GM12878 (cell line): Measurements from ENCODE around the gene NCAPH2. TPM values are rescaled to one million over a fixed set of nuclear protein-coding genes. Genes with fewer than 3 reads are reported as not detected.

ENCODE experiments used
- ATAC-seq: fragments of 200-7000 bp; cut with Tn5 transposase; 3 replicates; pipeline ENCODE4 v1.9.1; 2020; ENCODE audit warnings: mild to moderate bottlenecking, moderate library complexity
- BruUV-seq: library from RNA; stranded (reverse); fragments of 400-500 nt; replicated peaks from 2 replicates; lab custom pipeline; 2021; lab: Mats Ljungman, UMichigan
- CTCF ChIA-PET: fragments of 300-600 bp; sonication (Branson Sonifier 250); formaldehyde crosslinking; extraction: SDS; loops from one replicate; lab custom pipeline; 2021; ENCODE audit warnings: inconsistent platforms; lab: Yijun Ruan, JAX
- POLR2A ChIA-PET: fragments of 350-600 bp; formaldehyde crosslinking; extraction: SDS; loops from one replicate; lab custom pipeline; 2021; ENCODE audit warnings: inconsistent platforms; lab: Charles Lee
- RAD21 ChIA-PET: fragments of 300-600 bp; sonication (Branson Sonifier 250); formaldehyde crosslinking; loops from one replicate; lab custom pipeline; 2023; ENCODE audit warnings: antibody characterized with exemption; ENCODE audit not compliant: unreplicated experiment; lab: Charles Lee
- SMC1A ChIA-PET: fragments of 300-600 bp; sonication (Branson Sonifier 250); formaldehyde crosslinking; loops from one replicate; lab custom pipeline; 2023; ENCODE audit not compliant: unreplicated experiment, uncharacterized antibody; lab: Charles Lee
- DNase-seq: peaks from one replicate; pipeline ENCODE4 v3.0.0-alpha.2; 2011; ENCODE audit warnings: low read depth, low spot score
- FAIRE-seq: peaks from 3 replicates; lab custom pipeline; 2011; peaks lifted over from hg19 to GRCh38; lab: Jason Lieb, UNC
- H2AFZ ChIP-seq: 2 replicates; pipeline ENCODE4 v1.6.0; 2011; ENCODE audit warnings: low read depth, low read length, control low read depth; ENCODE audit not compliant: control insufficient read depth
- H3K27ac ChIP-seq: 2 replicates; pipeline ENCODE4 v1.5.1; 2011; ENCODE audit warnings: control low read depth; ENCODE audit not compliant: control insufficient read depth, insufficient read depth
- H3K27me3 ChIP-seq, 2 experiments: replicated peaks in 1 of 2; 2 replicates each; pipeline versions ENCODE4 v1.6.0 to v1.6.1; 2011; ENCODE audit warnings: low read length in 1 of 2; ENCODE audit not compliant: control insufficient read depth in 2 of 2, insufficient read depth in 2 of 2
- H3K36me3 ChIP-seq, 2 experiments: 2 replicates each; pipeline ENCODE4 v1.5.1; 2011; ENCODE audit warnings: low read length in 1 of 2; ENCODE audit not compliant: control insufficient read depth in 2 of 2, insufficient read depth in 2 of 2
- H3K4me1 ChIP-seq: 2 replicates; pipeline ENCODE4 v1.6.1; 2011; ENCODE audit warnings: mild to moderate bottlenecking, low read length, moderate library complexity, mixed read lengths; ENCODE audit not compliant: control insufficient read depth, insufficient read depth
- H3K4me2 ChIP-seq: 2 replicates; pipeline ENCODE4 v1.6.0; 2011; ENCODE audit warnings: control low read depth; ENCODE audit not compliant: control insufficient read depth, insufficient read depth
- H3K4me3 ChIP-seq: fragments of 200-600 bp; sonication (generic); 2 replicates; pipeline ENCODE4 v1.5.1; 2016
- H3K79me2 ChIP-seq: 2 replicates; pipeline ENCODE4 v1.6.0; 2011; ENCODE audit warnings: low read length; ENCODE audit not compliant: control insufficient read depth, insufficient read depth
- H3K9ac ChIP-seq: 2 replicates; pipeline ENCODE4 v1.8.0; 2011; ENCODE audit warnings: low read length, control low read depth, mixed read lengths; ENCODE audit not compliant: control insufficient read depth, insufficient read depth
- H3K9me3 ChIP-seq: replicated peaks from 3 replicates; pipeline ENCODE4 v1.5.1; 2011; ENCODE audit warnings: mild to moderate bottlenecking, low read length; ENCODE audit not compliant: control insufficient read depth, insufficient read depth
- H4K20me1 ChIP-seq: 2 replicates; pipeline ENCODE4 v1.6.0; 2011; ENCODE audit not compliant: control insufficient read depth, insufficient read depth
- ASH2L ChIP-seq: fragments of 300-600, 200-600 bp; sonication (generic); IDR thresholded peaks from 2 replicates; pipeline ENCODE4 v1.6.1; 2017; ENCODE audit warnings: low read depth, mild to moderate bottlenecking, borderline replicate concordance
- E2F4 ChIP-seq: IDR thresholded peaks from 2 replicates; pipeline ENCODE4 v1.6.1; 2012; ENCODE audit warnings: low read depth, low read length, improper control_type of control experiment
- HDAC6 ChIP-seq: fragments of 200-600 bp; sonication (generic); IDR thresholded peaks from one replicate; pipeline ENCODE4 v1.8.0; 2017; ENCODE audit warnings: antibody characterized with exemption; ENCODE audit not compliant: unreplicated experiment
- KAT2A ChIP-seq: conservative IDR thresholded peaks from 2 replicates; pipeline ENCODE4 v1.6.1; 2011; ENCODE audit warnings: low read depth, low read length; ENCODE audit not compliant: control insufficient read depth
- KDM1A ChIP-seq: fragments of 200-600 bp; sonication (generic); IDR thresholded peaks from 2 replicates; pipeline ENCODE4 v1.6.1; 2016; ENCODE audit warnings: borderline replicate concordance
- MEF2A ChIP-seq: IDR thresholded peaks from 2 replicates; pipeline ENCODE4 v1.6.1; 2011; ENCODE audit warnings: low read depth, mild to moderate bottlenecking, low read length, moderate library complexity; ENCODE audit not compliant: insufficient read depth
- NR2C2 ChIP-seq: IDR thresholded peaks from 2 replicates; pipeline ENCODE4 v1.6.1; 2011; ENCODE audit warnings: borderline replicate concordance, low read depth; ENCODE audit not compliant: control insufficient read depth, insufficient read length
- SMAD5 ChIP-seq: IDR thresholded peaks from 2 replicates; pipeline ENCODE4 v1.6.1; 2016; ENCODE audit warnings: antibody characterized with exemption, low read depth
- SUPT20H ChIP-seq: IDR thresholded peaks from 2 replicates; pipeline ENCODE4 v1.6.1; 2011; ENCODE audit warnings: low read depth, mild to moderate bottlenecking, low read length, moderate library complexity, borderline replicate concordance; ENCODE audit not compliant: control insufficient read depth
- TCF3 ChIP-seq: IDR thresholded peaks from 2 replicates; pipeline ENCODE4 v1.6.1; 2012; ENCODE audit warnings: low read depth, mild to moderate bottlenecking, low read length, borderline replicate concordance; ENCODE audit not compliant: insufficient read depth
- YY1 ChIP-seq: IDR thresholded peaks from 2 replicates; pipeline ENCODE4 v1.6.1; 2011; ENCODE audit warnings: low read depth, mild to moderate bottlenecking, low read length
- ZNF592 ChIP-seq: fragments of 450-650 bp; IDR thresholded peaks from 2 replicates; pipeline ENCODE4 v1.6.1; 2017; ENCODE audit warnings: mild to moderate bottlenecking, moderate library complexity
- WGBS: methylation state at CpG from one replicate; pipeline ENCODE4 v1.1.6; 2016; ENCODE audit warnings: low lambda C conversion rate; ENCODE audit not compliant: insufficient replicate concordance, insufficient coverage; ENCODE audit errors: missing lambda C conversion rate; 5-methylcytosine and 5-hydroxymethylcytosine counted together
- in situ Hi-C: fragments of 300-500 bp; cut with MboI; formaldehyde crosslinking; loops from 9 replicates; pipeline ENCODE4 v1.14.3; 2018; ENCODE audit warnings: mixed read lengths
- intact Hi-C: fragments of 100-400 bp; cut with micrococcal nuclease; formaldehyde crosslinking; loops from one replicate; pipeline ENCODE4 v1.14.2; 2022; ENCODE audit not compliant: unreplicated experiment
- polyA plus RNA-seq, 11 experiments: library from polyadenylated mRNA; depleted of rRNA in 4 of 11; unstranded in 6 of 11; stranded (reverse) in 5 of 11; fragments of >200 nt; fragmentation: Nextera tagmentation in 4 of 11; fragmentation: Illumina TruSeq in 1 of 11; extraction: Ambion mirVana in 4 of 11; extraction: Trizol in 1 of 11; gene quantifications; 1 replicate in 1 of 11; 2 replicates in 10 of 11; pipeline versions ENCODE4 v1.2.1 to v1.2.3, GENCODE V29; 2011 to 2016; ENCODE audit warnings: inconsistent platforms in 2 of 11, missing spikeins in 2 of 11, low read depth in 1 of 11
- total RNA-seq, 4 experiments: library from RNA; depleted of rRNA in 3 of 4; stranded (reverse); fragments of >200 nt in 3 of 4; fragmentation: Illumina TruSeq in 1 of 4; extraction: Trizol in 1 of 4; gene quantifications; 2 replicates each; pipeline versions ENCODE4 v1.2.1 to v1.2.3, GENCODE V29; 2013 to 2021

NCAPH2 gene
- total and polyA plus RNA-seq, 10 of the 15 experiments (the other 5 are each of a cell fraction or from before 2014, with no cell fraction given), result 5.0 to 110 (median 59.9) TPM

GRCh38 chr22:50489363-50490243, 18.4 kb upstream of the NCAPH2 start:
- DNase-seq, result no peak
- Histone ChIP-seq H3K27ac (no peak overlapping the region), H2AFZ (no peak overlapping the region), H3K79me2 (no peaks in the 10 kb centered on the region), H3K27me3 (no peaks in the 10 kb centered on the region), H3K36me3 (no peaks in the 10 kb centered on the region), H4K20me1 (no peaks in the 10 kb centered on the region), H3K4me1 (peaks cover 5% of the 10 kb centered on the region), H3K9me3 (no peaks in the 10 kb centered on the region), H3K4me3 (no peak overlapping the region), H3K4me2 (no peak overlapping the region), H3K9ac (no peak overlapping the region)
- 74% methylated on average over 20 of the region's 31 CpGs for WGBS
- intact Hi-C loops (no loop called here), in situ Hi-C loops (loop anchor here (10.0 kb wide), 1 partner anchor 235 kb away; the partner anchor contains the start of gene HDAC10)
- CTCF ChIA-PET, result no interaction called here
- POLR2A ChIA-PET, result no interaction called here
- TF ChIP-seq HDAC6 (no peak), MEF2A (no peak), E2F4 (no peak), SUPT20H (no peak), ASH2L (no peak), YY1 (no peak), TCF3 (no peak), ZNF592 (no peak), KAT2A (no peak), KDM1A (no peak), NR2C2 (no peak), SMAD5 (no peak)
- FAIRE-seq, result no peak
- no peak for ATAC-seq
- SMC1A ChIA-PET, result no interaction called here
- RAD21 ChIA-PET, result interaction anchor here (0.6 kb wide), 1 partner anchor 165 kb away, joined by 3 read pairs; no protein-coding TSS in a partner anchor
- no TSS peak for BruUV-seq
